Fibroblast of lung (primary cell): ENCODE data around the gene PCDH9. TPM values are rescaled to one million over a fixed set of nuclear protein-coding genes. Genes with fewer than 3 reads are reported as not detected.

Experiments used
- DNase-seq, 2 donors: peaks; one replicate each; pipeline versions ENCODE4 v3.0.0 to v3.0.0-alpha.2; 2010; ENCODE audit warnings: low read depth in 2 of 2
- H2AFZ ChIP-seq: 2 replicates; pipeline ENCODE4 v1.5.1; 2012; ENCODE audit warnings: low read length, control low read depth, inconsistent platforms
- H3K27ac ChIP-seq: 2 replicates; pipeline ENCODE4 v1.5.1; 2011; ENCODE audit warnings: low read length, control low read depth; ENCODE audit not compliant: insufficient read depth
- H3K27me3 ChIP-seq: 2 replicates; pipeline ENCODE4 v1.5.1; 2011; ENCODE audit warnings: mild to moderate bottlenecking, low read length; ENCODE audit not compliant: control insufficient read depth, insufficient read depth
- H3K36me3 ChIP-seq: 2 replicates; pipeline ENCODE4 v1.5.1; 2011; ENCODE audit warnings: low read length; ENCODE audit not compliant: control insufficient read depth, insufficient read depth
- H3K4me1 ChIP-seq: 2 replicates; pipeline ENCODE4 v1.5.1; 2011; ENCODE audit warnings: low read length; ENCODE audit not compliant: control insufficient read depth, insufficient read depth; ENCODE audit errors: extremely low read depth
- H3K4me2 ChIP-seq: 2 replicates; pipeline ENCODE4 v1.5.1; 2011; ENCODE audit warnings: low read length, control low read depth; ENCODE audit not compliant: insufficient read depth; ENCODE audit errors: extremely low read depth
- H3K4me3 ChIP-seq, 4 experiments: fragments of 200-600 bp in 1 of 4; sonication (generic) in 1 of 4; replicated peaks in 1 of 4; 2 replicates each; pipeline ENCODE4 v1.5.1; 2011 to 2016; ENCODE audit warnings: low read length in 4 of 4, low read depth in 3 of 4, mild to moderate bottlenecking in 3 of 4, control low read depth in 2 of 4, inconsistent platforms in 1 of 4, mixed read lengths in 1 of 4; ENCODE audit not compliant: insufficient read depth in 1 of 4; ENCODE audit errors: control extremely low read depth in 1 of 4
- H3K79me2 ChIP-seq: 2 replicates; pipeline ENCODE4 v1.5.1; 2012; ENCODE audit warnings: mild to moderate bottlenecking, low read length, inconsistent platforms; ENCODE audit not compliant: control insufficient read depth, insufficient read depth
- H3K9ac ChIP-seq: 2 replicates; pipeline ENCODE4 v1.5.1; 2011; ENCODE audit warnings: mild to moderate bottlenecking, low read length, control low read depth; ENCODE audit not compliant: insufficient read depth
- H3K9me3 ChIP-seq: 2 replicates; pipeline ENCODE4 v1.5.1; 2012; ENCODE audit warnings: low read depth, low read length; ENCODE audit not compliant: control insufficient read depth, insufficient read depth
- H4K20me1 ChIP-seq: 2 replicates; pipeline ENCODE4 v1.5.1; 2011; ENCODE audit warnings: low read length; ENCODE audit not compliant: control insufficient read depth, insufficient read depth; ENCODE audit errors: extremely low read depth
- CTCF ChIP-seq, 2 donors: IDR thresholded peaks in 1 of 2; conservative IDR thresholded peaks in 1 of 2; 1 replicate in 1 of 2; 2 replicates in 1 of 2; pipeline ENCODE4 v1.5.1; 2011 to 2012; ENCODE audit warnings: low read length in 2 of 2, control low read depth in 1 of 2, inconsistent platforms in 1 of 2, low read depth in 1 of 2, mild to moderate bottlenecking in 1 of 2
- EZH2 ChIP-seq: IDR thresholded peaks from 2 replicates; pipeline ENCODE4 v1.5.1; 2012; ENCODE audit warnings: low read length, control low read depth, mild to moderate bottlenecking; ENCODE audit errors: missing control alignments
- polyA plus RNA-seq, 2 donors: library from polyadenylated mRNA; depleted of rRNA in 1 of 2; stranded (reverse) in 1 of 2; unstranded in 1 of 2; fragments of >200 nt; gene quantifications; 2 replicates each; pipeline ENCODE4 v1.2.1, GENCODE V29; 2011 to 2012; ENCODE audit warnings: missing spikeins in 1 of 2
- total RNA-seq: library from RNA; depleted of rRNA; stranded (reverse); fragments of >200 nt; gene quantifications from 2 replicates; pipeline ENCODE4 v1.2.1, GENCODE V29; 2014

The PCDH9 gene
- total and polyA plus RNA-seq, 2 donors (not counting 1 experiment from before 2014, with no cell fraction given): 0.50 to 0.67 TPM

DNA sequence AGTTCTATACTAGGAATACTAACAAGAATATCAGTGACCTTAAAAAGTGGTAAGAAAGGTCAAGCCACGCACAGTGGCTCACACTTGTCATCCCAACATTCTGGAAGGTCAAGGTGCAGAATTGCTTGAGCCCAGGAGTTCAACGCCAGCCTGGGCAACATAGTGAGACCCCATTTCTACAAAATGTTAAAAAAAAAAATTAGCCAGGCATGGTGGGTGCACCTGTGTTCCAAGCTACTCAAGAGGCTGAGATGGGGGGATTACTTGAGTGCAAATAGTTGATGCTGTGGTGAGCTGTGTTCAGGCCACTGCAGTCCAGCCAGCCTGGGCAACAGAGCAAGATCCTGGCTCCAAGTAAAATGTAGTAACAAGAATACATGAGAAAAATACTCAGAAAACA, 61.8 kb downstream of the PCDH9 start:
- no peaks in the 10 kb centered on the region for H3K4me1 ChIP-seq
- no peak overlapping the region for H3K4me2 ChIP-seq
- H4K20me1 ChIP-seq: no peaks in the 10 kb centered on the region
- no peak overlapping the region for H3K4me3 ChIP-seq
- TF ChIP-seq CTCF (conservative IDR thresholded peaks at IDR 0.05 in 1 of 2, IDR thresholded peaks at IDR 0.05 in 1 of 2; ENCODE audit: low read depth in 1 of 2, low read length in 2 of 2) (no peak), EZH2 (no peak)
- H3K9ac ChIP-seq: no peak overlapping the region
- no peaks in the 10 kb centered on the region for H3K79me2 ChIP-seq
- no peaks in the 10 kb centered on the region for H3K9me3 ChIP-seq
- no peak overlapping the region for H3K27ac ChIP-seq
- no peak for DNase-seq
- no peaks in the 10 kb centered on the region for H3K27me3 ChIP-seq
- no peaks in the 10 kb centered on the region for H3K36me3 ChIP-seq
- no peak overlapping the region for H2AFZ ChIP-seq

DNA sequence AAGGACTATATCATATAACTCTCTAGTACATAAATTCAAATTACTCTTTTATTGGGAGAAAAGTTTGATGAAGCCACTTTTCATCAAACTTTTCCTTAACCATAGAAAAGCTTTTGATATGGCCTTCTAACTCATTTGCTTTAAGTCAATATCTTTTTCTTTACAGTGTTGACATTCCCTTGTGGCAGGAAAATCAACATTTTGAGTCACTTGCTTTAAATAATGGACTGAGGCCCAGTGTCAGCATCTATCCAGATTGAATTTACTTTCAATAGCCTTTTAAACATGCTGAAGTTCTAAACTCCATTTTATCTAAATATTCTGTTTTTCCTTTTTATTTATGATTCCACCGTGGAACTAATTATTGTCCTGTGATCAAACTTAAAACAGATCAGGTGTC, 62.7 kb downstream of the PCDH9 start:
- H3K27ac ChIP-seq: no peak overlapping the region
- no peak overlapping the region for H3K4me3 ChIP-seq
- H3K36me3 ChIP-seq: no peaks in the 10 kb centered on the region
- no peak for TF ChIP-seq CTCF (conservative IDR thresholded peaks at IDR 0.05 in 1 of 2, IDR thresholded peaks at IDR 0.05 in 1 of 2; ENCODE audit: low read depth in 1 of 2, low read length in 2 of 2)
- TF ChIP-seq EZH2: no peak
- no peaks in the 10 kb centered on the region for H3K9me3 ChIP-seq
- H3K79me2 ChIP-seq: no peaks in the 10 kb centered on the region
- no peaks in the 10 kb centered on the region for H4K20me1 ChIP-seq
- H3K4me1 ChIP-seq: no peaks in the 10 kb centered on the region
- no peak overlapping the region for H2AFZ ChIP-seq
- no peaks in the 10 kb centered on the region for H3K27me3 ChIP-seq
- H3K9ac ChIP-seq: no peak overlapping the region
- H3K4me2 ChIP-seq: no peak overlapping the region
- DNase-seq: no peak

DNA sequence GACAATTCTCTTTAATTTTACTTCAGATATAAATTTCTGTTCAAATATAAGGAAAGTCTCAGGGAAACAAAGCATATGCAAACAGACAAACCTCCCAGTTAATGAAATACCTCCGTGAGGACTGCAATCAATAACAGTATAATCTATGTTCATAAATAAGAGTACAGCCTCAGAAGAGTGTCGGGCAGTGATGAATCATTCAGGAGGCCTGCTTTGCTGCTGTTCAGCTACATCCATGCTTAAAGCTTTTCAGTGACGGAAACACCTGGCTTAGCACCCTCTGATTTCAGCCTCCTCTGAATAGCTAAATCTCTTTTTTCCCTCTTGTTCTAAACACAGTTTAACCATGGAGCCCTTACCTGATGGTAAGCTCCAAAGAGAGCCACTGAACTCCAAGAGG, 69.0 kb downstream of the PCDH9 start:
- H3K9ac ChIP-seq: no peak overlapping the region
- no peaks in the 10 kb centered on the region for H3K36me3 ChIP-seq
- H3K4me2 ChIP-seq: no peak overlapping the region
- H3K9me3 ChIP-seq: no peaks in the 10 kb centered on the region
- no peak overlapping the region for H3K27ac ChIP-seq
- no peaks in the 10 kb centered on the region for H3K27me3 ChIP-seq
- no peaks in the 10 kb centered on the region for H4K20me1 ChIP-seq
- no peak overlapping the region for H2AFZ ChIP-seq
- no peak overlapping the region for H3K4me3 ChIP-seq
- TF ChIP-seq CTCF (conservative IDR thresholded peaks at IDR 0.05 in 1 of 2, IDR thresholded peaks at IDR 0.05 in 1 of 2; ENCODE audit: low read depth in 1 of 2, low read length in 2 of 2) (no peak), EZH2 (no peak)
- no peaks in the 10 kb centered on the region for H3K4me1 ChIP-seq
- H3K79me2 ChIP-seq: no peaks in the 10 kb centered on the region
- no peak for DNase-seq
